HCT116 (cell line): ENCODE measurements around the gene HACD1. TPM values are rescaled to one million over a fixed set of nuclear protein-coding genes. Genes with fewer than 3 reads are reported as not detected.

ENCODE experiments used
- ATAC-seq: fragments of 200-7000 bp; cut with Tn5 transposase; 2 replicates; pipeline ENCODE4 v1.9.1; 2020; ENCODE audit warnings: mild to moderate bottlenecking, moderate library complexity
- BruUV-seq: library from RNA; stranded (reverse); fragments of 400-500 nt; replicated peaks from 2 replicates; lab custom pipeline; 2021; lab: Mats Ljungman, UMichigan
- CTCF ChIA-PET: fragments of 300-600 bp; sonication (Branson Sonifier 250); formaldehyde crosslinking; loops from one replicate; lab custom pipeline; 2021; ENCODE audit warnings: antibody characterized with exemption; lab: Charles Lee
- POLR2A ChIA-PET: fragments of 300-600, 350-600 bp; sonication (Branson Sonifier 250); formaldehyde crosslinking; loops from one replicate; lab custom pipeline; 2021; ENCODE audit warnings: antibody characterized with exemption; lab: Charles Lee
- RAD21 ChIA-PET, 2 experiments: fragments of 300-600 bp; sonication (Branson Sonifier 250); formaldehyde crosslinking; loops; one replicate each; lab custom pipeline; 2023; ENCODE audit warnings: low total read pairs in 2 of 2; ENCODE audit not compliant: uncharacterized antibody in 2 of 2, unreplicated experiment in 2 of 2, low non-redundant PET in 1 of 2; lab: Charles Lee
- DNase-seq: peaks from one replicate; pipeline ENCODE4 v3.0.0-alpha.2; 2010; ENCODE audit warnings: low read depth, low spot score
- H2AFZ ChIP-seq: fragments of 200-600 bp; shearing (Covaris generic), sonication (generic); 2 replicates; pipeline ENCODE4 v1.6.1; 2017; ENCODE audit warnings: low read depth, mixed run types, mixed read lengths, antibody characterized with exemption, low read length; ENCODE audit not compliant: poor library complexity, severe bottlenecking
- H3K27ac ChIP-seq: 2 replicates; pipeline ENCODE4 v1.5.1; 2012; ENCODE audit warnings: low read depth, low read length
- H3K27me3 ChIP-seq: fragments of 200-600 bp; sonication (generic); 2 replicates; pipeline ENCODE4 v1.6.1; 2016; ENCODE audit warnings: mixed run types, low read length, mixed read lengths; ENCODE audit not compliant: insufficient read depth
- H3K36me3 ChIP-seq, 2 experiments: fragments of 200-500 bp in 1 of 2; fragments of 200-600 bp in 1 of 2; sonication (Bioruptor generic) in 1 of 2; sonication (generic) in 1 of 2; 2 replicates each; pipeline versions ENCODE4 v1.5.1 to v1.6.1; 2014 to 2016; ENCODE audit warnings: low read length in 2 of 2, inconsistent platforms in 1 of 2, mixed read lengths in 1 of 2, mixed run types in 1 of 2; ENCODE audit not compliant: insufficient read depth in 2 of 2, control insufficient read depth in 1 of 2
- H3K4me1 ChIP-seq, 2 experiments: fragments of 200-600 bp in 1 of 2; sonication (generic) in 1 of 2; 2 replicates each; pipeline versions ENCODE4 v1.5.1 to v1.6.1; 2012 to 2017; ENCODE audit warnings: low read length in 2 of 2, inconsistent platforms in 1 of 2, mild to moderate bottlenecking in 1 of 2, mixed read lengths in 1 of 2, mixed run types in 1 of 2, moderate library complexity in 1 of 2; ENCODE audit not compliant: insufficient read depth in 2 of 2, control insufficient read depth in 1 of 2
- H3K4me2 ChIP-seq: fragments of 200-600 bp; sonication (generic); 2 replicates; pipeline ENCODE4 v1.6.1; 2017; ENCODE audit warnings: mixed run types, low read length, mixed read lengths
- H3K4me3 ChIP-seq, 2 experiments: fragments of 200-600 bp in 1 of 2; sonication (generic) in 1 of 2; replicated peaks in 1 of 2; 2 replicates each; pipeline ENCODE4 v1.5.1; 2011 to 2016; ENCODE audit warnings: low read length in 2 of 2, control low read depth in 1 of 2, low read depth in 1 of 2, mild to moderate bottlenecking in 1 of 2, mixed read lengths in 1 of 2, mixed run types in 1 of 2
- H3K79me2 ChIP-seq: fragments of 200-600 bp; sonication (generic); 2 replicates; pipeline ENCODE4 v1.6.1; 2017; ENCODE audit warnings: mild to moderate bottlenecking, mixed run types, low read length, moderate library complexity, mixed read lengths; ENCODE audit not compliant: insufficient read depth
- H3K9ac ChIP-seq: fragments of 200-600 bp; sonication (generic); 2 replicates; pipeline ENCODE4 v1.6.1; 2016; ENCODE audit warnings: low read length, mixed read lengths
- H3K9me2 ChIP-seq: fragments of 200-600 bp; sonication (generic), shearing (Covaris generic); 2 replicates; pipeline ENCODE4 v1.6.1; 2017; ENCODE audit warnings: mixed run types, mild to moderate bottlenecking, moderate library complexity; ENCODE audit not compliant: insufficient read depth
- H3K9me3 ChIP-seq, 2 experiments: fragments of 200-500 bp in 1 of 2; fragments of 200-600 bp in 1 of 2; sonication (Bioruptor generic) in 1 of 2; sonication (generic) in 1 of 2; 2 replicates each; pipeline ENCODE4 v1.6.1; 2014 to 2017; ENCODE audit warnings: low read length in 2 of 2, mixed read lengths in 2 of 2, inconsistent platforms in 1 of 2, low read depth in 1 of 2, mild to moderate bottlenecking in 1 of 2, mixed run types in 1 of 2, moderate library complexity in 1 of 2; ENCODE audit not compliant: control insufficient read depth in 1 of 2, insufficient read depth in 1 of 2
- H4K20me1 ChIP-seq: fragments of 200-600 bp; sonication (generic), shearing (Covaris generic); 2 replicates; pipeline ENCODE4 v1.6.1; 2017; ENCODE audit warnings: mixed run types, mild to moderate bottlenecking, moderate library complexity; ENCODE audit not compliant: insufficient read depth
- CEBPB ChIP-seq: IDR thresholded peaks from 2 replicates; pipeline ENCODE4 v1.6.1; 2012; ENCODE audit warnings: low read depth
- CTCF ChIP-seq, 3 experiments: fragments of 200-600 bp in 1 of 3; sonication (generic) in 1 of 3; IDR thresholded peaks in 2 of 3; conservative IDR thresholded peaks in 1 of 3; 2 replicates each; pipeline ENCODE4 v1.5.1; 2012 to 2017; ENCODE audit warnings: low read depth in 2 of 3, low read length in 2 of 3, antibody characterized with exemption in 1 of 3, borderline replicate concordance in 1 of 3, control low read depth in 1 of 3, mild to moderate bottlenecking in 1 of 3, mixed read lengths in 1 of 3, mixed run types in 1 of 3, moderate library complexity in 1 of 3; ENCODE audit not compliant: insufficient read depth in 1 of 3
- EGR1 ChIP-seq: IDR thresholded peaks from 2 replicates; pipeline ENCODE4 v1.6.1; 2012; ENCODE audit warnings: low read depth
- ELF1 ChIP-seq: IDR thresholded peaks from 2 replicates; pipeline ENCODE4 v1.6.1; 2012; ENCODE audit warnings: low read depth, borderline replicate concordance
- EZH2phosphoT487 ChIP-seq: fragments of 200-600 bp; IDR thresholded peaks from 2 replicates; pipeline ENCODE4 v1.6.1; 2018; ENCODE audit warnings: antibody characterized with exemption, borderline replicate concordance
- FOSL1 ChIP-seq: IDR thresholded peaks from 2 replicates; pipeline ENCODE4 v1.6.1; 2012; ENCODE audit warnings: low read depth
- JUND ChIP-seq: IDR thresholded peaks from 2 replicates; pipeline ENCODE4 v1.6.1; 2012
- MAX ChIP-seq: IDR thresholded peaks from 2 replicates; pipeline ENCODE4 v1.6.1; 2012
- POLR2AphosphoS5 ChIP-seq: IDR thresholded peaks from 2 replicates; pipeline ENCODE4 v1.6.1; 2011; ENCODE audit warnings: mild to moderate bottlenecking, low read depth, low read length, moderate library complexity
- RAD21 ChIP-seq: IDR thresholded peaks from 2 replicates; pipeline ENCODE4 v1.6.1; 2012; ENCODE audit warnings: low read depth, mild to moderate bottlenecking
- REST ChIP-seq: IDR thresholded peaks from 2 replicates; pipeline ENCODE4 v1.6.1; 2012; ENCODE audit warnings: low read depth
- SIN3A ChIP-seq: IDR thresholded peaks from 2 replicates; pipeline ENCODE4 v1.6.1; 2012; ENCODE audit warnings: low read depth
- SRF ChIP-seq: IDR thresholded peaks from 2 replicates; pipeline ENCODE4 v1.6.1; 2012; ENCODE audit warnings: low read depth
- TCF7L2 ChIP-seq: IDR thresholded peaks from 2 replicates; pipeline ENCODE4 v1.7.0; 2011; ENCODE audit warnings: borderline replicate concordance, inconsistent platforms; ENCODE audit not compliant: insufficient read depth, insufficient read length; ENCODE audit errors: extremely low read depth
- ZBTB33 ChIP-seq: IDR thresholded peaks from 2 replicates; pipeline ENCODE4 v1.6.1; 2011; ENCODE audit warnings: mild to moderate bottlenecking, low read length, moderate library complexity; ENCODE audit not compliant: insufficient replicate concordance; ENCODE audit errors: extremely low read depth
- ZNF274 ChIP-seq: fragments of 200-500 bp; sonication (Bioruptor generic); IDR thresholded peaks from 2 replicates; pipeline ENCODE4 v1.6.1; 2014; ENCODE audit warnings: mild to moderate bottlenecking, low read depth, low read length, inconsistent platforms
- intact Hi-C: fragments of 100-400 bp; cut with micrococcal nuclease; formaldehyde crosslinking; loops from 2 replicates; pipeline ENCODE4 v1.10.0; 2022
- total RNA-seq: library from RNA; stranded (reverse); gene quantifications from one replicate; pipeline ENCODE4 v1.2.1, GENCODE V29; 2021; ENCODE audit not compliant: unreplicated experiment

HACD1 gene
- total RNA-seq, 1 experiment from 2014 or later: 21.6 TPM

GRCh38 chr10:17660921-17661320 lies 43.7 kb upstream of the HACD1 start:
- no peaks in the 10 kb centered on the region for H3K27me3 ChIP-seq
- no peak for ATAC-seq
- CTCF ChIA-PET: no interaction called here
- no peak overlapping the region for H2AFZ ChIP-seq
- no peak overlapping the region for H3K4me2 ChIP-seq
- peaks cover 33 to 44% of the 10 kb centered on the region in 2 experiments for H3K4me1 ChIP-seq
- H3K4me3 ChIP-seq: no peak overlapping the region
- intact Hi-C loops: no loop called here
- H3K9ac ChIP-seq: no peak overlapping the region
- no peaks in the 10 kb centered on the region for H3K9me3 ChIP-seq
- BruUV-seq: no TSS peak
- peaks cover 82% of the 10 kb centered on the region for H3K79me2 ChIP-seq
- TF ChIP-seq EGR1 (no peak), EZH2phosphoT487 (no peak), TCF7L2 (no peak), REST (no peak), ZNF274 (no peak), MAX (no peak), CEBPB (no peak), ZBTB33 (no peak), SRF (no peak), ELF1 (no peak), SIN3A (no peak), JUND (no peak), FOSL1 (no peak), RAD21 (no peak), CTCF (IDR thresholded peaks at IDR 0.05 in 2 of 3, conservative IDR thresholded peaks at IDR 0.05 in 1 of 3; ENCODE audit: borderline replicate concordance in 1 of 3, insufficient read depth in 1 of 3, low read depth in 2 of 3, low read length in 2 of 3) (no peak), POLR2AphosphoS5 (no peak)
- TF ChIP-seq, all 23 proteins: peak for 0
- ChIA-PET POLR2A (no interaction called here), RAD21 (no interaction called here)
- DNase-seq: no peak
- no peaks in the 10 kb centered on the region for H4K20me1 ChIP-seq
- no peak overlapping the region for H3K27ac ChIP-seq
- H3K9me2 ChIP-seq: no peaks in the 10 kb centered on the region
- no peaks in the 10 kb centered on the region for H3K36me3 ChIP-seq
